ENCODE results near the gene PREX1.
A peak's percentile ranks its signal among the peaks of the same experiment; 100 is the strongest.

PREX1 gene

DNA sequence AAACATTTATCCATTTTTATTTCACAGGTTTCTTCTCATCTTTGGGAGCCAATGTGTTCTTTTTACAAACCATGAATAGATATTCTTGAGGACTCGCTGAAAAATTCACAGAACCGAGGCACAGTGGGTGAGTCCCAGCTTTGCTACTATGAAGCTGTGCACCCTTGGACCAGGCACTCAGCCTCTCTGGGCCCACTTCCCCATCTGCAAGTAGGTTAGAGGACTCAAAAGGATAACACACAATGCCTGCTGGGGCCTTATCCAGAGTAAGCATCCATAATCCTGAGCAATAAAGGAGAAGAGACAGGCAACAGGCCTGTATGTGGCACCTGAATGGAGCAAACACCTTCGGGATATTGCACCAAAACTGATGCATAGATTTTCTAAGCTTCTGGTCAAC lies 153.3 kb downstream of the PREX1 start:
- no peak for DNase-seq

DNA sequence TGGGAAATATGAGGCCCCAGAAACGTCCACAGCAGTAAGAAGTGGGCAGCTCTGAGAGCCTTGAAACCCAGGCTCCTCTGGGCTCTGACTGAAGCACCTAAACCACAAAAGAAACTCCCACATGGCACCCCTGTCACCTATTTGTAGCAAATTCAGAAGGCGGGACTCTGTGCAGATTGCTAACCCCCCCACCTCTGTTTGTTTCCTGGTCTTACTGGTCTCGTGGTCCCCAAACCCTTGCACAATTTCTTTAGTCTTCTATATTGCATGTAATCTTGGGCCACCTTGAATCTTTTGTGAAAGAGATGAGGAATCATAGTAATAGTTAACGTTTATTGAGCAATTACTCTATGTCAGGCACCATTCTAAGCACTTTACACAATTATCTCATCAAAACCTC lies 154.3 kb downstream of the PREX1 start:
- DNase-seq: no peak

DNA sequence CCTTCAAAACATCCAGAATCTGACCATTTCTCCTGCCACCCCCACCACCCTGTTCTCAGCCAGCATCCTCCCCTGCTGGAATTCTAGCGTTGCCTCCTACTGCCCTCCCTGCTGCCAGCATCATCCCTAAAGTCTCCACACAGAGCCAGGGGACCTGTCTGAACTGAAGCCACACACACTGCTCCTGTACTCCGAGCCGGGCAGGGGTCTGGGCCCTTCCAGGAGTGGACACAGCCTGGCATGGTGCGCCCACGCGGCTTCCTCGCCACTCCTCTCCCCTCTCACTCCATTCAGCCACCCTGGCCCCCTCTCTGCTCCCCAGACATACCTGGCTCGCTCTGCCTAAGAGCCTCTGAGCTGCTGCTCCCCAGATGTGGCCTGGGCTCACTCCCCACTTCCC lies 155.5 kb downstream of the PREX1 start:
- no peak for DNase-seq

DNA sequence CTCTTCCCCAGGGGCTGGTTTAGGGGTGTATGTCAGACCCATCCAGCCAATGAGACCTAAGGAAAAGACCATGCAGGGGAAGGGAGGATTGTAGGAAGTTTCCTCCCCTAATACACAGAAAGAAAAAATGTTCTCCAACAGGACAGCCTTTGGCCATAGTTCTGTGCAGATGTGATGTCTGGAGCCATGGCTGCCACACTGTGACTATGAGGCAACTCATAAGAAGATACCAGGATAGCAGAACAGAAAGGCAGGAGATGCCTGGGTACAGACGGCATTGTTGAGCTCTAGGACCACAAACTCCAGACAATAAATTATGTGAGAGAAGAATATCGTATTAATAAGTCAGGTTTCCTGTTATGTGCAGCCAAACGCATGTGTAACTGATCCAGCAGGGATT lies 156.7 kb downstream of the PREX1 start:
- no peak for DNase-seq

DNA sequence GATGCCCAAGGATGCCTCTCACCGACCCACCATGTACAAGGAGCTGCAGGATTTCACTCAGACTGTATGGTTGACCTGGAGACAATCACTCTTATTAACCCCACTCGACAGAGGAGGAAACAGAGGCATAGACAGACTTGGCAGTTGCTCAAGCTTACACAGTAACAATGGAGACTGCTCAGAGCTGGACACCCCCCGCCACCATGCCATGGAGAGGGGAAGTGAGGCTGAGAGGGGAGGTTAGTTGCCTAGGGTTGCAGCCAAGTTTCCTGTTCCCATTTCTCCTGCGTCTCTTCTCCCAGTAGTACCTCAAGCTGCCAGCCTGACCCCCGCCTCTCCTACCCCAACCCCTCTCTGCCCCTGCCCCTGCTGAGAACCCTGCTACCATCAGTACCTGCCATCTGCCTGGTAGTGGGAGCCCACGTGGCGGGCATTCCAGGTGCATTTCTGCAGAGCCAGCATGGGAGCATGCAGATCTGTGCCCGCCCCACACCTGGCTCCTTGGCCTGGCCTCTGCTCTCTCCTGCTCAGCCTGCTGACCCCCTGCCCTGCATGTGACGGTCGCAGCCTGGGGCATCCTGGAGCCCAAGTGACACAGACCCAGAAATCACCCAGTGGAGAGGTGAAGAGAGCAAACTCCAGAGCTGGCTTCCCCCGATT lies 157.7 kb downstream of the PREX1 start:
- no peak for DNase-seq

DNA sequence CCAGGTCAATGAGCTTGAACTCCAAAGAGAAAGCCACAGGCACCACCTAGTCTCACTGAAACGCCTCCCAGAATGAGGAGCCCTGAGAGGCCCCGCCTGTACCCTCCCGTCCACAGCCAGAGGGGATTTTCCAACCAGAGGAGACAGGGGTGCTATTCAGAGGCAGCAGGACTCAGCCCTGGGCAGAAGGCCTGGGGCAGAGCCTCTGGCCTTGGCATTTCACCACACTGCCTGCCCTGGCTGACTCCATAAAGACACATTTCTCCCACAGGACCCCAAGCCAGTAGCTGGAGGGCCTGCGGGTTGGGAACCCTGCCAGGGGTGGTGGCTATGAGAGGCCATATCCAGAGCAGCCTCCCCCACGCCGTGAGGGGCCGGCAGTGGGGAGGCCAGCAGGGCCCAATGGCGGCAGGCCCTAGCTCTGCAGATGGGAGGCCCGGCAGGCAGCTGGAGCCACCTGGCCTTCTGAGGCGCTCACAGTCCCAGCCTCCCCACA lies 159.3 kb downstream of the PREX1 start:
- DNase-seq: no peak

DNA sequence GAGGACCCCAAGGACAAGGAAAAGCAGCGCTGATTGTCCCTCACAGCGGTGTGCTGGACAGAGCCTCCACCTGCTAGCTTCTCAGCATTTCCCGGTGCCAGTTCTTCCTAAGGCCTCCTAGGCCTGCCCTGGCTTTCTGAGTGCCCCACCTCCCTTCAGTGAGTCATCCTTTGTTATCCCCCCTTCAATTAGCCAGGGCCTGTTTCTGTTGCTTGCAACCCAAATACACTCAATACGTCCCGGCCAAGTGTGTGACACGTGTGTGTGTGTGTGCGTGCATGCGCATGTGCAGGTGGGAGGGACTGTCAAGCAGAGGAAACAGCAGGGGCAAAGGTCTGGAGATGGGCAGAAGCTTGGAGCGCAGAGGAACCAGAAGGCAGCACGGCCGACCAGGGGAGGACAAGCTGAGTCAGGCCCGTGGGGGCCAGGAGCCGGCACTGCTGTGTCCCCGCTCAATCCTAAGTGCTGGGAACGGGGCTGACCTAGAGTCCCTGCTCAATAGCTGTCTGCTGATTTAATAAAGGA lies 159.8 kb downstream of the PREX1 start:
- no peak for DNase-seq

DNA sequence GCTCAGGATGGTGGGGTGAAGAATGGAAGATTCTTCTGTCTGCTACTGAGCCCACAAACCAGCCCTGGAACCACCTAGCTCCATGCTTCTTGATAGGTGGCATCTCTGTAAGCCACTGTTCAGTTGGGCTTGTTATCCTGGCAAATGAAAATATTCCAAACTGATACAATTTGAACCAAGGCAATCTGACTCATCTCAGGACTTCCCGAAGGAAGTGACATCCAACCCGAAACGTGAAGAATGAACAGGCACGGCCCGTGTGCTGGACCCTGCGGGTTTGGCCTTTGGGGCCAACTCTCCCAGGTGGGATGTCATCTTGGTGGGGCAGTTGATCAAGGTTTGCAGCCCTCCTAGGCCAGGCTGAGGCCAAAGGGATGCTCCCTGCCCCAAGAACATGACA lies 160.3 kb downstream of the PREX1 start:
- no peak for DNase-seq

DNA sequence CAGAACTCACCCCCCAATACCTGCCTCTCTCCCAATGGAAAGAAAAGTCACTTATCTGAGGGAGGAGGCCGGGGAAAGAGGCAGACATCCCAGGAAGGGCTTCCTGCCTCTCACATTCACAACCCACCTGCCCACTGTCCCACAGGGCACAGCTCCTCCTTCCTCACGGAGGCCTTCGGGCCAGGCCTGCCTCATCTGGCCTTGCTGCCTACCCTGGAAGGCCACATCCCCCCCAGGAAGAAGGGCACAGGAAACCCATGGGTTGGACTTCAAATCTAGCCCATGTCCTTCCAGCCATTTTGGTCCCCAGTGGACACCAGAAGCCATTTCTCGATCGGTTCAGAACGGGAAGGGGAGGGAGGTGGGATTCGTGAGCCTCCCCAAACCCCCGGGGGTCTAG lies 162.0 kb downstream of the PREX1 start:
- DNase-seq: no peak

DNA sequence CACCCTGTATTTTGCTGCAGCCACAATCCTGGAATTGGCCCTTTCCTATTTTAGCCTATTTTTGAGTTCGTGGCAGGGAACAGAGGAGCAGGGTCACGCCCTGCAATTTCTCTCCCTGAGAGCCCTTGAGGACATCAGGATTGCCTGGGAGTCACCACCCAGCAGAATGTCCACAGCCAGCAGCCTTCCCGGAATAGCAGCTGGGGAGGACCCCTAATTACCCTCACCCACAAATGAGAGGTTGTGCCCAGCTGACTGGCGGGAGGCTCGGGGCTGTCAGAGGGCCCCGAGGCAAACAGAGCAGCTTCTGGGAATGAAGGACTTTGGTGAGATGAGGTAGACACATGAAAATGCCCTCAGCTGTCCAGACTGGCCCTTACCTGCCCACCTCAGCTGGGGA lies 165.1 kb downstream of the PREX1 start:
- no peak for DNase-seq

DNA sequence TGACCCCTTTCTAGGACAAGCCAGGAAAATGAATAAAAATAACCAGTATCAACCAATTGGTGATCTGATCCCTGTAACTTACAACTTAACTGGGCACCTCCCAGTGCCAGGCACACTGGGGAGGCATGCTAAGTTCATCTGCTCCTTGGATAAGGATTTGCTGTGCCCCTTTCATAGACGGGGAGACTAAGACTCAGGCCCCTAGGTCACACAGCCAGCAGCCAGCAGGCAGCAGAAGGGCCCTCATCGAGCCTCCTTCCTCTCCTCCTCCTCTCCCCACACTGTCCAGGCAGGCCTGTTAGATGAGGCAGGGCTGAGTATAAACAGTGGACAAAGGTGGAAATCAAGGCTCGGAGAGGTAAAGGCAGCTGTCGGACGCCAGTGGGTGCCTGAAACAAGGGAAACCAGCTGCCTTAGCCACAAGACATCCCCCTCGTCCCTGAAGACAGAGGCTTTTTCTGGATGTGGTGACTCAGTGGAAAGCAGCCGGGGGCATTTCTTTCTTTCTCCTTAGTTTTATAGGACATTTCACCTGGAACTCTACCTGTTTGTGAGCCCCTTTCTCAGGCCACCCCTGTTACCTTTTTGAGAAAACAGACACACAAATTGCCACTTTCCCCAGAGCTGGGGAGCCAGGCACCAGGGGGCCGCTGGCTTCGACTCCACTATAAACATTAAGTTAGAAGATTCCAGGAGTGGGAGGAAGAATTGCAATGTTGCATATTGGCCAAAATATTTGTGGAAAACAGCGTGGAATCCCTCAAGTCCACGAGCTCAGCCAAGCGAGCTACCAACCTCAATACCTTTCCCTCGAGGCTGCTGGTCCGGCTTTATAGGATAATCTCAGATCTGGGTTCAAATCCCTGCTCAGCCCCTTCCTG lies 166.0 kb downstream of the PREX1 start:
- no peak for DNase-seq

DNA sequence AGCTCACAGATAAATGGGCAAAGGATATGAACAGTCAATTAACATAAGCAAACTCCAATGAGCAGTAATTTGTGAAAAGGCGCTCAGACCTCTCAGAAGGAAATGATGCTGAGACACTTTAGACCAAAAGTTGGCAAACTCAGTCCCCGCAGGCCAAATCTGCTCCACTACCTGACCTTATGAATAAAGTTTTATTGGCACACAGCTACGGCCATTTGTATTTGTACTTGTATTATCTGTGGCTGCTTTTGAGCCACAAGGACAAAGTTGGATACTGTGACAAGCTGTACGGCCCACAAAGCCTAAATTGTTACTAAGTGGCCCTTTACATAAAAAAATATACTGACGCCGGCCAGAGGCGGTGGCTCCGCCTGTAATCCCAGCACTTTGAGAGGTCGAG lies 167.0 kb downstream of the PREX1 start:
- DNase-seq: no peak

DNA sequence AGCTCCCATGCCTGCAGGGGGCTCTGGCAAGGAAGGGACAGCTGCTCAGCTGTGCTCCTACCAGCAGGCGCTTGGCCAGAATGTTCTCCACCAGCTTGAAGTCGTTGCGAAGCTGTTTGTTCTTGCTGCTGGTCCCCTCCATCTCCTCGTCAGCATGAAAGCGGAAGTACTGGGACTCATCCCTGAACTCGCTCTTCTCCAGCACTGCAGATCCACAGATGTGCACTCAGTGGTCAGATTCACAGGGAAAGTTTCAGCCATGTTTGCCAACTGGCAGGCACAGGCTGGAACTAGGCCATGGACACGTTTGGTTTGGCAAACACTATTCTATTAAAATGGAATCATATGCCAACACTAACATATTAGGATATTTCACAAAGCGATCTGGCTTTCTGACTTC lies 167.9 kb downstream of the PREX1 start:
- no peak for DNase-seq

DNA sequence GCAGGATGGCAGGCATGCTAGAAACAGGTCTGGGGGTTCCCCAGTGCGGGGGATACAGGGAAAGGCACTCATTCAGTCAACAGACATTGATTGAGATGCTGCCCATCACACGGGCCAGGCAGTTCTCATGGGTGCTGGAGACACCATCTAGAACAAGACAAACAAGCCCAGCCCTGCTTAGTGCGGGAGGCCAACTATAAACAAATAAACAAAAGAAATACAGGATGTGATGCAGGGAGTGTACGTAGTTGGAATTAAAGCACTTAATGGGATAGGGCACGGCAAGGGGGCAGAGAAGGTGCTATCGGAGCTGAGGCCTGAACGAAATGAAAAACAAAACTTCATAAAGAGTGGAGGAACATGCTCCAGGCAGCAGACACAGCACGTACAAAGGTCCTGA lies 169.3 kb downstream of the PREX1 start:
- DNase-seq: no peak

DNA sequence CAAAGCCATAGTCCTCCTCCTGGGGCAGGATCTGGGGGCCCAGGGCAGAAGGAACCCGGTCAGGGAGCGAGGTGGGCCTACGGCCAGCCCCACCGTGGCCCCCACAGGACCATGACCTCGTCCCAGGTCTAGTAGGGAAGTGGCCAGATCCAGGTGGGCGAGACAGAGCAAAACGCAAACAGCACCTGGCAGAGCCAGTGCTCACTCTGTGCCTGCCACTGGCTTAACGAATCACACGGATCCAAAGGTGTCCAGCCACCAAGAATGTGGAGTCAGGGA lies 169.7 kb downstream of the PREX1 start:
- DNase-seq: no peak

DNA sequence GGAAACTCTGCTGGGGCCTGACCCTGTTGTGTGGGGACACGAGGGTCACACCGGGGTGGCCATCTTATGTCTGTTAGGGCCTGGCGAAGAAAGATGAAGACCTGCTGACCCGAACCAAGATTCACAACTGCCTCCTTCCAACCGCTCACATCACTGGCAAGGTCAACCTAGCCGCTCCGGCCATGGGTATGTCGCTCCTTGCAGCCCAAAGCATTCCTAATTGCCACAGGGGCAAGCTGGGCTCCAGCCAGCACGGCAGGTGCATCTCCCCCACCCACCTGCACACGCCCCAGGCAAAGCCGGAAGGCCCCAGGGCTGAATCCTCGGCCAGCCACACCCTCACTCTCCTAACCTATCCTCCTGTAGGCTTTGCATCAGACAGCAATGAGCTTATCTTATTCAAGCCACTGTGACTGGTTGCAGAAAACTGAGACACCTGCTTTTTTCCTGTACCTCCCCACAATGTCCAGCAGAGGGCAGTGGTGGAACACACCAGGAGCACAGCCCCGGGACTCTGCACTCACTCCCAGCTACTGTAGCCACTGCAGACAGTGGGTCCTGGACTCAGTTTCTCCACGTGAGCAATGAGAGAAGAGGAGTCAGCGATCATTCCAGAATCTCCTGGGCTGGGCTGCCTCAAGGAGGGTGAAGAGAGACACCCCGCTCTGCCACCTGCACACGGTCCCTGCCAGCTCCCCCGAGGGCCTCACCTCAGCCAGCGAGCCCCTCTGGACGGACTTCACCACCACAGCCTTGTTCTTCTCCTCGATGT lies 170.2 kb downstream of the PREX1 start:
- DNase-seq: peak; percentile 35

DNA sequence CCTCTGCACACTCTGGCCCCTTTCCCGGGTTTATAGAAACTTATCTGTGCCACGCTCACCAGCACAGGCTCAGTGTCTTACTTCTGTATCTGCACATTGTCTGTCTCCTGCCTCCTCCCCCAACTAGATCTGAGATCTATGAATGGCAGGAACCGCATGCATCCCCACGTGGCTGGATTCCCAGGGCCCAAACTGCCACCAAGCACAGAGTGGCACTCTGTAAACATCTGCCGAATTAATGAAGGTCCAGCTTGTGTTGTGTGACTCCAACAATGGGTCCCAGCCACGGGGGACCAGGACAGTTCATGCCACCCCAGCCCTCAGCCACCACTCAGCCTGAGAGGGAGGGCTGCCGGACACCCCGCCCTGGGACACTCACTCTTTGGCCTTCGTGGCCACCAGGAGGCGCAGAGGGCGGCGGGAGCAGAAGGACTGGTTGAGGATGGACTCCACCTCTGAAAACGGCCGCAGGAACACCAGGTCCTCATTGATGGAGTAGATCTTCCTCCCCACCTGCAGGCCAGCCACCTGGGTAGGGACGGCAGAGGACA lies 171.1 kb downstream of the PREX1 start:
- no peak for DNase-seq

DNA sequence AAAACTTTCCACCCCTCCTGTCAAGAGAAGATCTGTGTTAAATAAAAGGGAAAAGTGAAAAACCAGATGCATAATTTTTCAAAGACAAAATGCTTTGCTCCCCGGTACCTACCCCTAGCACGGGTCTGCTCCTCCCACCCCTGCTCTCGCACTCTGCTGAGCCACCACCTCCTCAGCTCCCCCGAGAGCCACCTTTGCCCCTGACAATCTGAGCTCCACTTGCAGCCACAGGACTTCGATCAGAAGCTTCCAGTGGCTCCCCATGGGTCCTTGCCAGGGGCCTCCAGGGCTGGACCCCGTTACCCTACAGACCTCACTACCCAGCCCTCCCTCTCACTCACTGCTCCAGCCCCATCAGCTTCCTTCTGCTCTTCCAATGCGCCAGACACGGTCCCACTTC lies 171.7 kb downstream of the PREX1 start:
- DNase-seq: no peak

DNA sequence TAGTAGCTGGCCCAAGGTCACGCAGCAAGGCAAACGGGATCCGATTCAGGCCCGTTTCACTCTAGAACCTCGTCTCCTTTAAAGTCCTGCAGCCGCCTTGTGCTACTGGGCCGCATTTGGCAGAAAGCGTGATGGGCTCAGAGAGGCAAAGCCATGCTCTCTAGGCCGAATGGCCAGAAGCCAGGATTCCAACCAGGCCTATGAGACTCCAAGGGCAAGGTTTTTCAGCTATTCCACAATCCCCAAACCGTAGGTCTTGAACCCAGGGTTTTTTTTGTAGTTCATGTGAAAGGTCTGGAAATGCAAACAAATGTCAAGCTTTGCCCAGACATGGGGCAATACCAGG lies 174.1 kb downstream of the PREX1 start:
- no peak for DNase-seq

DNA sequence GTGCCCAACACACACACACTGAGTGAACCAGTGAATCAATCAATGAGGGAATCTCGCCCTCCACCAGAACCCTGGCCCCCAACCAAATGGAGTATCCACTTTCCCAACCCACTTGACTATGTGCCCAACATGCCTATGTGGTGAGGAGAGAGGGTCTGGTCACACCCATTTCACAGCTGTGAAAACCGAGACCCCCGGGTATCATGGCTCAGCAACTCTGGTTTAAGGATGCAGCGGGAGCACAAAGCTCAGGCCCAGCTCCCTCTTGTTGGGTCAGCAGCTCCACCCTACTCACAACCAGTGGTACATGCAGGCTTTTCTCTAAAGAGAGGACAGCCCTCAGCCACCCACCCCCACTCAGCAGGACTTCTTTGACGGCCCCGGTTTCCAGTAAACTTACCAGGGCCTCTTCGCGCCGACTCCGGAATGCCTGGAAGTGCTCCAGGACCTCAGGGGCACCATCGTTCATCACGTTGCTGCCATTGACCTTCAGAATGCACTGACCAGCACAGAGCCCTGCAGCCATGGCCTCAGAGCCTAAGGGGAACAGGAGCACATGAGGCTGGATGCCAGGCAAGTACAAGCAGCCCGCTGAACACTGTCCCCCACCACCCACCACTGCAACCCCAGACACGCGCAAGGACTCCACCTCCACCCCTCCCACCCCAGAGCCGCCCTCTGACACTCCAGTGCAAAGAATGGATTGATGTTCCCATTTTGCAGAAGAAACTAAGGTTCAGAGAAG lies 174.7 kb downstream of the PREX1 start:
- no peak for DNase-seq

DNA sequence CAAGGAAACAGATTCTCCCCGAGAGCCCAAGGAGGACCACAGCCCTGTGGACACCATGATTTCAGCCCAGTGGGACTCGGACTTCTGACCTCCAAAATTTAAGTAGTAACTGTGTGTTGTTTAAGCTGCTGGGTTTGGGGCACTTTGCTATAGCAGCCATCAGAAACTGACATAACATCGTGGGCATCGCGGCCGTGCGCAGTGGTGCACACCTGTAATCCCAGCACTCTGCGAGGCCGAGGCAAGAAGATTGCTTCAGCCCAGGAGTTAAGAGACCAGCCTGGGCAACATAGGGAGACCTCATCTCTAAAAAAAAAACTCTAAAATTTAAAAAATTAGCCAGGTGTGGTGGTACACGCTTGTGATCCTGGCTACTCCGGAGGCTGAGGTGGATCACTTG lies 175.8 kb downstream of the PREX1 start:
- DNase-seq: no peak

DNA sequence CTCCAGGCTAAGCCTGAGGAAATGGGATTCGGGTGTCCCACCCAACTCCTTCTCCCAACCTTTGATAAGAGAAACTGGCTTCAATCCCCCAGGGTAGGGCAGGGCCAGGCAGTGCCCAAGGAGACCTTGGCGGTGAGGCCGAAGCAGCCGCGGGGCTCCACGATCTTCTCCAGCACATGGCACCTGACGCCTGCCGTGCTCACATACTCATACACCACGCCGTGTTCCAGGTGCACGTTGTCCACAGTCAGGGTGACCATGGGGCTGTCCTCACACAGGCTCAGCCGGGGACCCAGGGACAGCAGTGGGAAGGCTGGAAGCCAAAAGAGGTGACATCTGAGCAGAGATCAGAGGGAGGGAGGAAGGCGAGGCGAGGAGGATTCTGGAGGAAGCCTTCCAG lies 176.5 kb downstream of the PREX1 start:
- no peak for DNase-seq

DNA sequence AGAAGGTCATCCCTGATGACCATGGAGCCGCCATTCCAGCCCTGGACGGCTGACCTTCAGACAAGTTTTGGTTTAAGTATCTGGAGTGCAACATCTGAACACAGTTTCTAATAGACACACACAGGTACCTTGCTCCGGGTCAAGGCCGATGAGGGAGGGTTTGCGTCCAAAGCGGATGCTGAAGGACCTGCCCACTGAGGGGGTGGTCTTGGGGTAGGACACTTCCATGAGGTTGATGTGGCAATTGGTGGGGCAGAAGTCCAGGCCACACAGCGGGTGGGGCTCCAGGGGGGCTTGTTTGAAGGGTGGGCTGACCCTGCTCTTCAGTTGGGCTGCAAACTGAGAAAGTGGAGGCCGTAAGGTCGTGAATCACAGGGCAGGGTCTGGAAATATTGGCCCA lies 177.9 kb downstream of the PREX1 start:
- no peak for DNase-seq
